ENCODE measurements around the gene PDCL3. TPM values are rescaled to one million over a fixed set of nuclear protein-coding genes. Genes with fewer than 3 reads are reported as not detected.
A peak's percentile ranks its signal among the peaks of the same experiment; 100 is the strongest.

PDCL3 gene
- total and polyA plus RNA-seq, 8 donors = 4.9 to 14.5 (median 8.2) TPM

DNA sequence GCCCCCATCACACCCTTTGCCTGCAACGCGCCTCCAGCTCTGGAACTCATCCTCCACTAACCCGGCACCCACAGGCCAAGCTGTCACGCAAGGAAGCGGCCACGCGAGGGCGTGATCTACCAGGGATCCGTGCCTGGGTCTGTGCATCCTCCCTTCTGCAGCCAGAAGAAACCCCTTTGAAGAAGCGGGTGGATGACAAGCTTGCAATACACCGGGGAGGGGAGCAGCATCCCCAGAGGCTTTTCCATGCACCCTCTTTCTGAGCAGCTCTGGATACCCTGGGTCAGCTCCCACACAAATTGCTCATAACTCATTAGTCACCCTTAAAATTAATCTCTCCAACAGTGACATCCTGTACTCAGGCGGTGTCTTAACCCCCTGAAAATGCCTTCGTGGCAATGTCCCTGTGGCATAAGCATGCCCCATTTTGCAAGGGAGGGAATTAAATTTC is 47.6 kb downstream of the PDCL3 start:
- DNase-seq = peak; percentile 21 to 86 (median 62)
- TF ChIP-seq, protein P1, sequence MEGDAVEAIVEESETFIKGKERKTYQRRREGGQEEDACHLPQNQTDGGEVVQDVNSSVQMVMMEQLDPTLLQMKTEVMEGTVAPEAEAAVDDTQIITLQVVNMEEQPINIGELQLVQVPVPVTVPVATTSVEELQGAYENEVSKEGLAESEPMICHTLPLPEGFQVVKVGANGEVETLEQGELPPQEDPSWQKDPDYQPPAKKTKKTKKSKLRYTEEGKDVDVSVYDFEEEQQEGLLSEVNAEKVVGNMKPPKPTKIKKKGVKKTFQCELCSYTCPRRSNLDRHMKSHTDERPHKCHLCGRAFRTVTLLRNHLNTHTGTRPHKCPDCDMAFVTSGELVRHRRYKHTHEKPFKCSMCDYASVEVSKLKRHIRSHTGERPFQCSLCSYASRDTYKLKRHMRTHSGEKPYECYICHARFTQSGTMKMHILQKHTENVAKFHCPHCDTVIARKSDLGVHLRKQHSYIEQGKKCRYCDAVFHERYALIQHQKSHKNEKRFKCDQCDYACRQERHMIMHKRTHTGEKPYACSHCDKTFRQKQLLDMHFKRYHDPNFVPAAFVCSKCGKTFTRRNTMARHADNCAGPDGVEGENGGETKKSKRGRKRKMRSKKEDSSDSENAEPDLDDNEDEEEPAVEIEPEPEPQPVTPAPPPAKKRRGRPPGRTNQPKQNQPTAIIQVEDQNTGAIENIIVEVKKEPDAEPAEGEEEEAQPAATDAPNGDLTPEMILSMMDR (IDR thresholded peaks at IDR 0.05) = peak; percentile 9 to 45 (median 34)
- intact Hi-C loops (cut with DNase I) = loop anchor here (5.0 to 10.0 kb wide), 3 partner anchors 364 to 372 kb away; no protein-coding TSS in a partner anchor

DNA sequence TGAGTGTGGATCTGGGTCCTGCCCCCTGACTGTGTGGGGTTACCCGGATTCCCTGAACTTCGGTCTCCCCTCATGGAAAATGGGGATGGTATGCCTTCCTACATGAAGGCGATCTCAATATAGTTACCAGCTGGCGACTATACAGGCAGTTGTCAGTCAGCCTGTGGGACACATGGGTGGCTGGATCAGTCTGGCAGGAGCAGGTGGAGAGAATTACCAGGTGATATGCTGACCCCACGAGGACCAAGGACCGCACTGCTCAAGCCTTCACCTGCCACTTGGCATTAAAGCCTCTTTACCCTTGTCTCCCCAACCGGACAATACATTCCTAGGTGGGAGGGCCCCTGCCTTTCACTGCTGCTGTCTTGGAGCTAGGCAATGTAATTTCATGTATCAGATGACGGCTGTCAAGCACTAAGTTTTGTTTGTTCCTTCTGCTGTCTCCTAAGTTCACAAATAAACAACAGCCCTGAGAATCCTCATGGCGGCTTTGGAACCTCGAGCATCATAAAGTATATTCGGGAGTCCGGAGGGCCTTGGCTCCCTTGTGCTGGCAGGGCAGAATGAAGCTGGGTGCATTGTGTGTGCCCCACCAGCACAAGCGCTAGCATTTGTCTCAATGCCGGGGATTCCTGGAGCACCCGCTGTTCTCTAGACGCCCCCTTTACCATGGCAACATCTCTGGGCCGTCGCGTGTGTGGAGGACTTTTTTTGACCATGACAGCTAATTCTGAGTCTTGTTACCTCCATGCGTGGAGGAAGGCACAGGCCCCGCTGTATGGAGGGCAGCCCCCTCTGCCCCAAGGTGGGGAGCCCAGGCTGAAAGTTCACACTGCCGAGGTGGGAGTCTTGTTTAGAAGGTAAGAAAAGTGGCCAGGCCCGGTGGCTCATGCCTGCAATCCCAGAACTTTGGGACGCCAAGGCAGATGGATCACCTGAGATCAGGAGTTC is 48.6 kb downstream of the PDCL3 start:
- Histone ChIP-seq H3K9me3 (no peaks in the 10 kb centered on the region), H3K4me3 (no peak overlapping the region), H3K27ac (no peak overlapping the region), H3K36me3 (no peaks in the 10 kb centered on the region), H3K27me3 (no peaks in the 10 kb centered on the region), H3K4me1 (no peaks in the 10 kb centered on the region)
- TF ChIP-seq, protein P1 (IDR thresholded peaks at IDR 0.05) = no peak
- no peak for FAIRE-seq
- 82 to 88% methylated on average over 24 of the region's 24 CpGs for WGBS, 2 donors
- no peak for ATAC-seq
- DNase-seq = no peak
- intact Hi-C loops (cut with DNase I) = loop anchor here (5.0 to 10.0 kb wide), 3 partner anchors 363 to 371 kb away; no protein-coding TSS in a partner anchor

More for the DNA sequence above, 47.6 kb downstream of the PDCL3 start:
- no peak overlapping the region for H3K27ac ChIP-seq
- no peaks in the 10 kb centered on the region for H3K4me1 ChIP-seq
- FAIRE-seq (no peak), ATAC-seq (peak; percentile 76 to 92 (median 85))
- no peak overlapping the region for H3K4me3 ChIP-seq
- no peaks in the 10 kb centered on the region for H3K27me3 ChIP-seq
- H3K36me3 ChIP-seq = no peaks in the 10 kb centered on the region
- no peaks in the 10 kb centered on the region for H3K9me3 ChIP-seq
- 14 to 18% methylated on average over 13 of the region's 13 CpGs for WGBS, 2 donors

DNA sequence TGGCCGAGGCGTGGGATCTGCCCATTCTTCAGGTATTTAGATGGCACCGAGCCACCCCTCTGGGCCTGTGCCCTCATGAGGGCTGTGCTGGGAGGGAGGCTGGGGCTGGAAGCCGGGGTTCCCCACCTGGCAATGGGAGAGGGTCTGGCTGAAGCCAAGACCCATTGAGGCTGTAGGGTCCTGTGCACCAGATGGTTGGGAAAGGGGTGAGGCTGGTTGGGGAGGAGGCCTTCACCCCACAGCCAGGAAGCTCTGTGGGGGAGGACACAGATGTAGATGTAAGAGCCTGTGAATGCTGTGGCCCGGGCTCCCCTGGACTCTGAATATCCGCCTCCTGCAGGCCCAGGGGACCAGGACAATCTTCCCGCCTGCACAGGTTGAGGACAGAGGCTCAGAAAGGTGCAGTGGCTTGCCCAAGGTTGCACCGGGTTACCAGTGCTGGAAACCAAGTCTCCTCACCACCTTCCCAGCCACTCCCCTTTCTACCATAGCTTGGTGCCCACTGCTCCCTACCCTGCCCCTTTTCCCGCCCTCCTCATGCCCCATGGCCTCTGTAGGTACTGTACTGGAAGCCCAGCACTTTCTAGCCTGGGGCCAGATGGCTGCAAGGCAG is 49.7 kb downstream of the PDCL3 start:
- Histone ChIP-seq H3K9me3 (no peaks in the 10 kb centered on the region), H3K36me3 (no peaks in the 10 kb centered on the region), H3K4me3 (no peak overlapping the region), H3K4me1 (no peaks in the 10 kb centered on the region), H3K27ac (no peak overlapping the region), H3K27me3 (no peaks in the 10 kb centered on the region)
- ATAC-seq (no peak), FAIRE-seq (no peak), DNase-seq (no peak)
- WGBS, 2 donors = 91 to 92% methylated on average over 9 of the region's 9 CpGs
- intact Hi-C loops (cut with DNase I) = loop anchor here (5.0 to 10.0 kb wide), 3 partner anchors 362 to 370 kb away; no protein-coding TSS in a partner anchor
- TF ChIP-seq, protein P1 (IDR thresholded peaks at IDR 0.05) = no peak

DNA sequence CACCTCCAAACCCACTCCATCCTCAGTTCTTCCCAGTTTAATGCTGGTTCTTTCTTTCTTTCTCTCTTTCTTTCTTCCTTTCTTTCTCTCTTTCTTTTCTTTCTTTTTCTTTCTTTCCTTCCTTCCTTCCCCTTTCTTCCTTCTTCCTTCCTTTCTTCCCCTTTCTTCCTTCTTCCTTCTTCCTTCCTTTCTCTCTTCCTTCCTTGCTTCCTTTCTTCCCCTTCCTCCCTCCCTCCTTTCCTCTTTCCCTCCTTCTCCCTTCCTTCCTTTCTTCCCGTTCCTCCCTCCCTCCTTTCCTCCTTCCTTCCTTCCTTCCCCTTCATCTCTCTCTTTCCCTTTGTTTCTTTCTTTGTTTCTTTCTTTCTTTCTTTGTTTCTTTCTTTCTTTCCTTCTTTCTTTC is 50.9 kb downstream of the PDCL3 start:
- 51 to 74% methylated on average over 1 of the region's 1 CpG for WGBS, 2 donors
- intact Hi-C loops (cut with DNase I) = loop anchor here (5.0 to 10.0 kb wide), 3 partner anchors 361 to 369 kb away; no protein-coding TSS in a partner anchor
- Histone ChIP-seq H3K4me3 (no peak overlapping the region), H3K36me3 (no peaks in the 10 kb centered on the region), H3K27ac (no peak overlapping the region), H3K27me3 (no peaks in the 10 kb centered on the region), H3K9me3 (no peaks in the 10 kb centered on the region), H3K4me1 (no peaks in the 10 kb centered on the region)
- DNase-seq = no peak
- FAIRE-seq = no peak
- TF ChIP-seq, protein P1 (IDR thresholded peaks at IDR 0.05) = no peak
- ATAC-seq = no peak
